Transverse colon (tissue), 4 donors: Measurements from ENCODE around the gene LRRC38. TPM values are rescaled to one million over a fixed set of nuclear protein-coding genes. Genes with fewer than 3 reads are reported as not detected.
"Not testable (repeated sequence)": the region's sequence is repeated elsewhere in the genome, so short reads cannot be mapped to it uniquely, and the experiment has no call there.

Experiments
- DNase-seq: peaks from one replicate; pipeline ENCODE4 v3.0.0-alpha.2; 2019
- H3K27ac ChIP-seq, 4 donors: fragments of 200-600 bp; sonication (generic); 2 replicates each; pipeline ENCODE4 v1.5.1; 2016 to 2018; ENCODE audit warnings: inconsistent platforms in 4 of 4
- H3K27me3 ChIP-seq: fragments of 200-600 bp; sonication (generic); 2 replicates; pipeline ENCODE4 v1.5.1; 2017; ENCODE audit warnings: inconsistent platforms
- H3K36me3 ChIP-seq, 4 donors: fragments of 200-600 bp; sonication (generic); 2 replicates each; pipeline ENCODE4 v1.5.1; 2017 to 2019; ENCODE audit warnings: inconsistent platforms in 4 of 4
- H3K4me1 ChIP-seq, 4 donors: fragments of 200-600 bp; sonication (generic); 2 replicates each; pipeline ENCODE4 v1.5.1; 2017 to 2020; ENCODE audit warnings: inconsistent platforms in 4 of 4
- H3K4me3 ChIP-seq, 4 donors: fragments of 200-600 bp; sonication (generic); 1 replicate in 1 of 4; 2 replicates in 3 of 4; pipeline versions ENCODE4 v1.5.1 to v1.6.1; 2017 to 2019; ENCODE audit warnings: inconsistent platforms in 4 of 4
- H3K9me3 ChIP-seq, 2 donors: fragments of 200-600 bp; sonication (generic); 2 replicates each; pipeline ENCODE4 v1.5.1; 2017 to 2019; ENCODE audit warnings: inconsistent platforms in 2 of 2
- CTCF ChIP-seq, 5 experiments: fragments of 200-600 bp in 3 of 5; fragments of 450-650 bp in 2 of 5; sonication (generic) in 3 of 5; IDR thresholded peaks; 1 replicate in 2 of 5; 2 replicates in 3 of 5; pipeline ENCODE4 v1.5.1; 2016 to 2017; ENCODE audit warnings: antibody characterized with exemption in 5 of 5, inconsistent platforms in 3 of 5, mild to moderate bottlenecking in 2 of 5, moderate library complexity in 1 of 5
- EP300 ChIP-seq: sonication (generic); formaldehyde crosslinking; IDR thresholded peaks from one replicate; pipeline ENCODE4 v1.6.1; 2017; ENCODE audit warnings: antibody characterized with exemption, low read depth
- POLR2A ChIP-seq: fragments of 450-650 bp; IDR thresholded peaks from one replicate; pipeline ENCODE4 v1.6.1; 2016; ENCODE audit warnings: antibody characterized with exemption, mild to moderate bottlenecking, moderate library complexity
- POLR2AphosphoS5 ChIP-seq, 3 donors: sonication (generic); formaldehyde crosslinking; IDR thresholded peaks; one replicate each; pipeline ENCODE4 v1.6.1; 2016; ENCODE audit warnings: antibody characterized with exemption in 3 of 3
- WGBS, 2 donors: methylation state at CpG; one replicate each; pipeline ENCODE4 v1.1.5; 2018; ENCODE audit warnings: low coverage in 1 of 2; 5-methylcytosine and 5-hydroxymethylcytosine counted together
- in situ Hi-C, 4 donors: fragments of 200-750 bp; cut with MboI; loops; one replicate each; pipeline versions ENCODE4 v1.15.0 to v1.15.1; 2017; ENCODE audit warnings: low sequenced_read_pairs in 3 of 4, low pct_ligation_motif_present in 1 of 4, low pct_unique_long_range_greater_than_20kb in 1 of 4
- intact Hi-C: fragments of 100-400 bp; cut with DNase I; formaldehyde crosslinking; loops from one replicate; pipeline ENCODE4 v1.15.1; 2023; ENCODE audit warnings: low total_unique reads
- total RNA-seq, 4 donors: library from RNA; depleted of rRNA; stranded (reverse); fragments of >200 nt; gene quantifications; one replicate each; pipeline ENCODE4 v1.1.0, GENCODE V29; 2016

The LRRC38 gene
- total RNA-seq, 4 donors from 2014 or later: not detected

GRCh38 chr1:13451399-13451965, 62.3 kb downstream of the LRRC38 start:
- H3K36me3 ChIP-seq: no peaks in the 10 kb centered on the region
- no peaks in the 10 kb centered on the region for H3K9me3 ChIP-seq
- intact Hi-C loops: no loop called here
- WGBS, 2 donors: 20 to 39% methylated on average over 1 to 6 of the region's 6 CpGs
- no peak overlapping the region for H3K27ac ChIP-seq
- TF ChIP-seq EP300: no peak
- no peak for TF ChIP-seq POLR2AphosphoS5 (IDR thresholded peaks at IDR 0.05)
- TF ChIP-seq CTCF (IDR thresholded peaks at IDR 0.05): no peak
- H3K27me3 ChIP-seq: peaks cover 14% of the 10 kb centered on the region
- no peak for DNase-seq
- no peak overlapping the region for H3K4me3 ChIP-seq
- in situ Hi-C loops: no loop called here
- H3K4me1 ChIP-seq: no peaks in the 10 kb centered on the region

GRCh38 chr1:13450204-13450603, 63.6 kb downstream of the LRRC38 start:
- no peaks in the 10 kb centered on the region for H3K36me3 ChIP-seq
- H3K9me3 ChIP-seq: no peaks in the 10 kb centered on the region
- H3K4me1 ChIP-seq: no peaks in the 10 kb centered on the region
- 40 to 42% methylated on average over 1 to 7 of the region's 7 CpGs for WGBS, 2 donors
- no peak overlapping the region for H3K27ac ChIP-seq
- in situ Hi-C loops (no loop called here), intact Hi-C loops (no loop called here)
- TF ChIP-seq POLR2AphosphoS5 (IDR thresholded peaks at IDR 0.05) (no peak), POLR2A (no peak), EP300 (no peak), CTCF (IDR thresholded peaks at IDR 0.05) (no peak)
- H3K27me3 ChIP-seq: peaks cover 1% of the 10 kb centered on the region
- DNase-seq: no peak
- H3K4me3 ChIP-seq: no peak overlapping the region

- intact Hi-C loops: no loop called here
These were observed 70.3 kb downstream of the LRRC38 start for GRCh38 chr1:13443335-13443979.

GRCh38 chr1:13439104-13439783, 74.6 kb downstream of the LRRC38 start:
- H3K4me1 ChIP-seq, intact Hi-C loops, DNase-seq, in situ Hi-C loops, H3K27ac ChIP-seq, H3K27me3 ChIP-seq, H3K36me3 ChIP-seq, H3K4me3 ChIP-seq, H3K9me3 ChIP-seq: not testable (repeated sequence)
- 93% methylated on average over 27 of the region's 49 CpGs; no CpG with 5 or more reads in 1 of the 2 donors for WGBS, 2 donors

More at GRCh38 chr1:13443335-13443979, 70.3 kb downstream of the LRRC38 start:
- no peaks in the 10 kb centered on the region for H3K4me1 ChIP-seq
- H3K4me3 ChIP-seq: no peak overlapping the region
- H3K27ac ChIP-seq: peak overlapping the region in 1 of 4 donors; percentile 2
- in situ Hi-C loops: no loop called here
- TF ChIP-seq POLR2A (no peak), POLR2AphosphoS5 (IDR thresholded peaks at IDR 0.05) (no peak), CTCF (IDR thresholded peaks at IDR 0.05) (no peak), EP300 (no peak)
- no peaks in the 10 kb centered on the region for H3K27me3 ChIP-seq
- 36 to 43% methylated on average over 6 to 10 of the region's 10 CpGs for WGBS, 2 donors
- DNase-seq: no peak
- no peaks in the 10 kb centered on the region for H3K9me3 ChIP-seq
- H3K36me3 ChIP-seq: no peaks in the 10 kb centered on the region
